Right atrium auricular region (tissue), 2 donors: ENCODE data around the gene PCBD2. TPM values are rescaled to one million over a fixed set of nuclear protein-coding genes. Genes with fewer than 3 reads are reported as not detected.
A peak's percentile ranks its signal among the peaks of the same experiment; 100 is the strongest.
"Not testable (repeated sequence)": the region's sequence is repeated elsewhere in the genome, so short reads cannot be mapped to it uniquely, and the experiment has no call there.

Source experiments
- DNase-seq: peaks from one replicate; pipeline ENCODE4 v3.0.0-alpha.2; 2019; ENCODE audit warnings: low spot score
- H3K27ac ChIP-seq, 2 donors: fragments of 200-600 bp; sonication (generic); 1 replicate in 1 of 2; 2 replicates in 1 of 2; pipeline ENCODE4 v1.5.1; 2016 to 2019
- H3K27me3 ChIP-seq, 2 donors: fragments of 200-600 bp; sonication (generic); one replicate each; pipeline versions ENCODE4 v1.5.1 to v1.6.0; 2017 to 2019
- H3K36me3 ChIP-seq: fragments of 200-600 bp; sonication (generic); one replicate; pipeline ENCODE4 v1.5.1; 2016
- H3K4me1 ChIP-seq, 2 donors: fragments of 200-600 bp; sonication (generic); one replicate each; pipeline versions ENCODE4 v1.5.1 to v1.6.0; 2017 to 2019
- H3K4me3 ChIP-seq, 2 donors: fragments of 200-600 bp; sonication (generic); 1 replicate in 1 of 2; 2 replicates in 1 of 2; pipeline ENCODE4 v1.5.1; 2017 to 2019; ENCODE audit warnings: mild to moderate bottlenecking in 1 of 2, moderate library complexity in 1 of 2
- H3K9me3 ChIP-seq, 2 donors: fragments of 200-600 bp; sonication (generic); one replicate each; pipeline ENCODE4 v1.5.1; 2019
- CTCF ChIP-seq, 2 donors: fragments of 200-600 bp; sonication (generic); IDR thresholded peaks; one replicate each; pipeline ENCODE4 v1.5.1; 2019; ENCODE audit warnings: antibody characterized with exemption in 2 of 2
- total RNA-seq, 2 donors: library from RNA; depleted of rRNA; stranded (reverse); fragments of >200 nt; gene quantifications; one replicate each; pipeline ENCODE4 v1.1.0, GENCODE V29; 2016

The PCBD2 gene
- total RNA-seq, 2 donors from 2014 or later, result 10.9 to 19.1 TPM

GRCh38 chr5:134893748-134894505 is 11.0 kb upstream of the PCBD2 start:
- Histone ChIP-seq H3K9me3 (no peaks in the 10 kb centered on the region), H3K27me3 (no peaks in the 10 kb centered on the region), H3K27ac (no peak overlapping the region), H3K4me1 (no peaks in the 10 kb centered on the region), H3K4me3 (no peak overlapping the region), H3K36me3 (peaks cover 19% of the 10 kb centered on the region)
- TF ChIP-seq CTCF (IDR thresholded peaks at IDR 0.05), result no peak
- DNase-seq, result no peak

- H3K27ac ChIP-seq, result no peak overlapping the region
- H3K9me3 ChIP-seq, result no peaks in the 10 kb centered on the region
- no peak for DNase-seq
- no peak for TF ChIP-seq CTCF (IDR thresholded peaks at IDR 0.05)
- H3K27me3 ChIP-seq, result no peaks in the 10 kb centered on the region
- no peak overlapping the region for H3K4me3 ChIP-seq
- peaks cover 19% of the 10 kb centered on the region for H3K36me3 ChIP-seq
- H3K4me1 ChIP-seq, result no peaks in the 10 kb centered on the region
These were observed 2.7 kb upstream of the PCBD2 start for GRCh38 chr5:134902071-134902801.

GRCh38 chr5:134905246-134905996 is 490 bp downstream of the PCBD2 start:
- Histone ChIP-seq H3K4me3 (peak overlapping the region; percentile 65 to 71), H3K4me1 (no peaks in the 10 kb centered on the region), H3K27ac (peak overlapping the region; percentile 94 to 100), H3K36me3 (peaks cover 2% of the 10 kb centered on the region), H3K9me3 (no peaks in the 10 kb centered on the region), H3K27me3 (no peaks in the 10 kb centered on the region)
- peak; percentile 70 for DNase-seq
- TF ChIP-seq CTCF (IDR thresholded peaks at IDR 0.05), result peak; percentile 53 to 81

GRCh38 chr5:134906811-134907210 is 1.9 kb downstream of the PCBD2 start:
- Histone ChIP-seq H3K4me1 (no peaks in the 10 kb centered on the region), H3K27ac (no peak overlapping the region), H3K9me3 (no peaks in the 10 kb centered on the region), H3K27me3 (no peaks in the 10 kb centered on the region), H3K4me3 (no peak overlapping the region), H3K36me3 (peaks cover 3% of the 10 kb centered on the region)
- DNase-seq, result no peak
- TF ChIP-seq CTCF (IDR thresholded peaks at IDR 0.05), result no peak

- H3K27ac ChIP-seq, H3K9me3 ChIP-seq, H3K27me3 ChIP-seq, DNase-seq, H3K4me3 ChIP-seq, H3K4me1 ChIP-seq: not testable (repeated sequence)
- H3K36me3 ChIP-seq, result peaks cover 17% of the 10 kb centered on the region
These were observed 5.8 kb downstream of the PCBD2 start for GRCh38 chr5:134910752-134911151.
